GM13976 (cell line): ENCODE data around the gene TBC1D4.

Source experiments
- DNase-seq: peaks from one replicate; pipeline ENCODE4 v3.0.0; 2012; ENCODE audit warnings: low spot score
- in situ Hi-C: fragments of 300-500 bp; cut with MboI; formaldehyde crosslinking; loops from one replicate; pipeline ENCODE4 v1.12.0; 2022; ENCODE audit warnings: low sequenced_read_pairs, mixed read lengths, inconsistent platforms; ENCODE audit not compliant: unreplicated experiment
- TF ChIP-seq, protein P1 (sequence below): IDR thresholded peaks from 2 replicates; pipeline ENCODE4 v1.5.1; 2012; ENCODE audit warnings: borderline replicate concordance, mild to moderate bottlenecking; ENCODE audit not compliant: insufficient read depth; ENCODE audit errors: extremely low read depth, missing control alignments, control extremely low read depth

Gene TBC1D4

DNA sequence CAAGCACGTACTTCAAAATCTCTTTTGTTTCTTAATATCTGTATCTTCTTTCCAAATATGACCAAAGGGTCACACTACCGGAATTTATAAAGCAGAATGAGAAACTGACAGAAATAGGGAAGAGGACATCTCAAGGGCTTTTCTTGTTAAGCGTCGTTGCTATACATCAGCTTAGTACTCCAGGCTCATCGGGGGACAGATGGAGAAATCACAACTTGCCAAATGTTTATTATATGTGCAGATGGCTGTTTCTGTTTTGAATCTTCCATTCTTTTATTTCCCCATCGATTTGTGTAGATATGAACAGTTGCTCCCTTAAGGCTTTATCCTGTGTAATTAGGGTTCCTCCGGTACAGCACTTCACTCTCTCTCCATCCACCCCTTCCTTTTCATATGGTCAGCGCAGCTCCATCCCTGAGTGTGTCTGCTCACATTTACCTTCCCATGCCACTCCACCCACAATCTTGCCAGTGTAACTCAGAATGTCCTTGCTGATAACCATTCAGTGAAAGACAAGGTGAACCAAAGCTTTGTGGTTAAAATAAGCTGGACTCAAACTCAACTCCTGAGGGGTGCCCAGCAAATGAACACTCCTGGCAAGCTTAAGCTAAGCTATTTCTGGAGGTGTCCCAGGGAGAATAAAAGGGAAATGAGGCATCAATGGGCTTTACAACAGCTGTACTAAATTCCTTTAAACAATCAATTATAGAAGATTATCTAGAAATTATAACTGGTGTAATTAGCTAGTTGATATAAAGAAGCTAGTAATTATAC is 51.3 kb downstream of the TBC1D4 start:
- in situ Hi-C loops, result no loop called here
- DNase-seq, result no peak
- TF ChIP-seq, protein P1, sequence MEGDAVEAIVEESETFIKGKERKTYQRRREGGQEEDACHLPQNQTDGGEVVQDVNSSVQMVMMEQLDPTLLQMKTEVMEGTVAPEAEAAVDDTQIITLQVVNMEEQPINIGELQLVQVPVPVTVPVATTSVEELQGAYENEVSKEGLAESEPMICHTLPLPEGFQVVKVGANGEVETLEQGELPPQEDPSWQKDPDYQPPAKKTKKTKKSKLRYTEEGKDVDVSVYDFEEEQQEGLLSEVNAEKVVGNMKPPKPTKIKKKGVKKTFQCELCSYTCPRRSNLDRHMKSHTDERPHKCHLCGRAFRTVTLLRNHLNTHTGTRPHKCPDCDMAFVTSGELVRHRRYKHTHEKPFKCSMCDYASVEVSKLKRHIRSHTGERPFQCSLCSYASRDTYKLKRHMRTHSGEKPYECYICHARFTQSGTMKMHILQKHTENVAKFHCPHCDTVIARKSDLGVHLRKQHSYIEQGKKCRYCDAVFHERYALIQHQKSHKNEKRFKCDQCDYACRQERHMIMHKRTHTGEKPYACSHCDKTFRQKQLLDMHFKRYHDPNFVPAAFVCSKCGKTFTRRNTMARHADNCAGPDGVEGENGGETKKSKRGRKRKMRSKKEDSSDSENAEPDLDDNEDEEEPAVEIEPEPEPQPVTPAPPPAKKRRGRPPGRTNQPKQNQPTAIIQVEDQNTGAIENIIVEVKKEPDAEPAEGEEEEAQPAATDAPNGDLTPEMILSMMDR, result no peak

GRCh38 chr13:75426421-75426820 is 55.5 kb downstream of the TBC1D4 start:
- in situ Hi-C loops, result no loop called here
- no peak for DNase-seq
- TF ChIP-seq, protein P1, result no peak

DNA sequence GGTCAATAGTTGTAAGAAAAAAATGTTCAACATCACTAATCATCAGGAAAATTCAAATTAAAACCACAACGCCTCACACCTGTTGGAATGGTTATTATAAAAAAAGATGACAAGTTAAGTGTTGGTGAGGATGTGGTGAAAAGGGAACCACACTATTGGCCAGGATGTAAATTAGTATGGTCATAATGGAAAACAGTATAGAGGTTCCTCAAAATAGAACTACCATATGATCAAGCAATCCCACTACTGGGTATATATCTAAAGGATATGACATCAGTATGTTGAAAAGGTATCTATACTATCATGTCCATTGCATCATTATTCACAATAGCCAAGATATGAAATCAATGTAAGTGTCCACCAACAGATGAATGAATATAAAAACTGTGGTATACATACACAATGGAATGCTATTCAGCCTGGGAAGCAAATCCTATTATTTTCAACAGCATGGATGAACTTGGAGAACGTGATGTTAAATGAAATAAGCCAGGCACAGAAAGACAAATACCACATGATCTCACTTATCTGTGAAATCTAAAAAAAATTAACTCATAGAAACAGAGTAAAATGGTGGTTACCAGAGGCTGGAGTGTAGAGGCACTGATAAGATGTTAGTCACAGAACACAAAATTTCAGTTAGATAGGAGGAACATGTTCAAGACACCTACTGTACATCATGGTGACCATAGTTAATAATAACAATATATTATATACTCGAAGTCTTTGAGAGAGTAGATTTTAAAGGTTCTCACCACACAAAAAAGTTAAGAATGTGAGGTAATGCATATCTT is 56.6 kb downstream of the TBC1D4 start:
- no peak for DNase-seq
- TF ChIP-seq, protein P1, result no peak
- in situ Hi-C loops, result no loop called here

DNA sequence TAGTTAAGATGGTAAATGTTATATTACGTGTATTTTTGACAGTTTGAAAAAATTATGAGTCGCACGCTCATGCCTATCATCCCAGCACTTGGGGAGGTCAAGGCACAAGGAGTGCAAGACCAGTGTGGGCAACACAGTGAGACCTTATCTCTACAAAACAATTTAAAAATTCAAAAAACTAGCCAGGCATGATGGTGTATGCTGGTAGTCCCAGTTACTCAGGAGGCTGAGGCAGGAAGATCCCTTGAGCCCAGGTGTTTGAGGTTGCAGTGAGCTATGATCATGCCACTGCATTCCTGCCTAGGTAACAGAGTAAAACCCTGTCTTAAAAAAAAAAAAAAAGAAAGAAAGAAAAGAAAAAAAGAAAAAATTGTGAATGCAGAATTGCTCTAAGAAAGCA is 58.0 kb downstream of the TBC1D4 start:
- TF ChIP-seq, protein P1, result no peak
- in situ Hi-C loops, result no loop called here
- DNase-seq, result no peak

- DNase-seq, result no peak
- TF ChIP-seq, protein P1, result no peak
- in situ Hi-C loops, result no loop called here
Measured at GRCh38 chr13:75422028-75422427, 59.9 kb downstream of the TBC1D4 start.

- in situ Hi-C loops, result no loop called here
- DNase-seq, result no peak
- TF ChIP-seq, protein P1, result no peak
Measured at GRCh38 chr13:75421133-75421532, 60.8 kb downstream of the TBC1D4 start.
